NCI-H146 treated with DMSO at 0.1 percent for 48 hours (cell line): ENCODE results near the gene SRP68.
A peak's percentile ranks its signal among the peaks of the same experiment; 100 is the strongest.
"Not testable (repeated sequence)": the region's sequence is repeated elsewhere in the genome, so short reads cannot be mapped to it uniquely, and the experiment has no call there.

Experiments used
- DNase-seq: peaks from one replicate; lab custom pipeline; 2025; ENCODE audit not compliant: unreplicated experiment; lab: John Stamatoyannopoulos, UW

The SRP68 gene

GRCh38 chr17:76076765-76077583, 4.7 kb upstream of the SRP68 start:
- DNase-seq, result no peak

GRCh38 chr17:76076146-76076764, 3.9 kb upstream of the SRP68 start:
- no peak for DNase-seq

- peak; percentile 12 for DNase-seq
Observed at GRCh38 chr17:76075364-76076145, 3.2 kb upstream of the SRP68 start.

- peak; percentile 1 for DNase-seq
Observed at GRCh38 chr17:76074390-76075363, 2.4 kb upstream of the SRP68 start, which contains the start of gene GALR2. Gene GALR2 (plus strand): TSS chr17:76074781. CDS start chr17:76074884, 103 bp downstream.

GRCh38 chr17:76071531-76072147, 678 bp downstream of the SRP68 start:
- no peak for DNase-seq

GRCh38 chr17:76065775-76066174, 6.5 kb downstream of the SRP68 start:
- no peak for DNase-seq

- no peak for DNase-seq
Observed at GRCh38 chr17:76063875-76064546, 8.3 kb downstream of the SRP68 start.

- DNase-seq, result not testable (repeated sequence)
Observed at GRCh38 chr17:76058264-76058663, 14.1 kb downstream of the SRP68 start.

GRCh38 chr17:76056882-76057281, 15.4 kb downstream of the SRP68 start:
- DNase-seq, result no peak

GRCh38 chr17:76054112-76054476, 18.2 kb downstream of the SRP68 start:
- DNase-seq, result no peak

GRCh38 chr17:76053246-76054111, 18.8 kb downstream of the SRP68 start:
- no peak for DNase-seq

GRCh38 chr17:76051561-76051960, 20.8 kb downstream of the SRP68 start:
- no peak for DNase-seq

GRCh38 chr17:76050538-76051467, 21.5 kb downstream of the SRP68 start:
- no peak for DNase-seq

- no peak for DNase-seq
Observed at GRCh38 chr17:76049836-76050537, 22.3 kb downstream of the SRP68 start.

- no peak for DNase-seq
Observed at GRCh38 chr17:76049239-76049638, 23.1 kb downstream of the SRP68 start.

GRCh38 chr17:76048711-76049110, 23.6 kb downstream of the SRP68 start:
- DNase-seq, result no peak

- no peak for DNase-seq
Observed at GRCh38 chr17:76048025-76048605, 24.2 kb downstream of the SRP68 start.
